Activated CD4-positive, alpha-beta T cell treated with anti-CD3 and anti-CD28 coated beads for 36 hours (primary cell): ENCODE results near the gene SDHAF1. TPM values are rescaled to one million over a fixed set of nuclear protein-coding genes. Genes with fewer than 3 reads are reported as not detected.

Source experiments
- ATAC-seq: fragments of 200-7000 bp; cut with Tn5 transposase; one replicate; pipeline ENCODE4 v1.10.0; 2021; ENCODE audit warnings: mild to moderate bottlenecking, moderate library complexity
- CTCF ChIA-PET: fragments of 350-600 bp; sonication (Branson Sonifier 250); formaldehyde crosslinking; loops from one replicate; lab custom pipeline; 2021; ENCODE audit warnings: antibody characterized with exemption; lab: Charles Lee
- POLR2A ChIA-PET: fragments of 350-600 bp; sonication (Branson Sonifier 250); formaldehyde crosslinking; loops from one replicate; lab custom pipeline; 2021; ENCODE audit warnings: antibody characterized with exemption, inconsistent platforms; lab: Charles Lee
- DNase-seq: peaks from one replicate; pipeline ENCODE4 v3.0.0-alpha.2; 2020
- H3K27ac Mint-ChIP-seq: one replicate; pipeline ENCODE4 v1.8.0; 2021; ENCODE audit warnings: mixed read lengths
- H3K27me3 Mint-ChIP-seq: one replicate; pipeline ENCODE4 v1.8.0; 2021; ENCODE audit warnings: mixed read lengths
- H3K36me3 Mint-ChIP-seq: one replicate; pipeline ENCODE4 v1.8.0; 2021; ENCODE audit warnings: low read depth, mixed read lengths
- H3K4me1 Mint-ChIP-seq: one replicate; pipeline ENCODE4 v1.8.0; 2021; ENCODE audit warnings: mixed read lengths
- H3K4me3 Mint-ChIP-seq: one replicate; pipeline ENCODE4 v1.8.0; 2021; ENCODE audit warnings: mild to moderate bottlenecking, moderate library complexity, mixed read lengths
- H3K9me3 Mint-ChIP-seq: one replicate; pipeline ENCODE4 v1.8.0; 2021; ENCODE audit warnings: low read depth, mixed read lengths
- intact Hi-C, 2 experiments: fragments of 100-400 bp; cut with DNase I in 1 of 2; cut with micrococcal nuclease in 1 of 2; formaldehyde crosslinking; loops; one replicate each; pipeline versions ENCODE4 v1.14.2 to v1.15.1; 2022 to 2024; cut with DNase I, micrococcal nuclease
- total RNA-seq, 2 experiments: library from RNA; stranded (reverse); gene quantifications; one replicate each; pipeline ENCODE4 v1.2.3, GENCODE V29; 2021

The SDHAF1 gene
- total RNA-seq, 2 experiments from 2014 or later = 16.0 to 19.2 TPM

- ChIA-PET CTCF (no interaction called here), POLR2A (no interaction called here)
- no peaks in the 10 kb centered on the region for H3K9me3 Mint-ChIP-seq
- H3K4me1 Mint-ChIP-seq = peaks cover 10% of the 10 kb centered on the region
- peaks cover 6% of the 10 kb centered on the region for H3K36me3 Mint-ChIP-seq
- ATAC-seq (no peak), DNase-seq (no peak)
- intact Hi-C loops = no loop called here
- H3K27ac Mint-ChIP-seq = no peak overlapping the region
- no peaks in the 10 kb centered on the region for H3K27me3 Mint-ChIP-seq
- no peak overlapping the region for H3K4me3 Mint-ChIP-seq
Measured at GRCh38 chr19:36006955-36007354, 12.0 kb downstream of the SDHAF1 start.

DNA sequence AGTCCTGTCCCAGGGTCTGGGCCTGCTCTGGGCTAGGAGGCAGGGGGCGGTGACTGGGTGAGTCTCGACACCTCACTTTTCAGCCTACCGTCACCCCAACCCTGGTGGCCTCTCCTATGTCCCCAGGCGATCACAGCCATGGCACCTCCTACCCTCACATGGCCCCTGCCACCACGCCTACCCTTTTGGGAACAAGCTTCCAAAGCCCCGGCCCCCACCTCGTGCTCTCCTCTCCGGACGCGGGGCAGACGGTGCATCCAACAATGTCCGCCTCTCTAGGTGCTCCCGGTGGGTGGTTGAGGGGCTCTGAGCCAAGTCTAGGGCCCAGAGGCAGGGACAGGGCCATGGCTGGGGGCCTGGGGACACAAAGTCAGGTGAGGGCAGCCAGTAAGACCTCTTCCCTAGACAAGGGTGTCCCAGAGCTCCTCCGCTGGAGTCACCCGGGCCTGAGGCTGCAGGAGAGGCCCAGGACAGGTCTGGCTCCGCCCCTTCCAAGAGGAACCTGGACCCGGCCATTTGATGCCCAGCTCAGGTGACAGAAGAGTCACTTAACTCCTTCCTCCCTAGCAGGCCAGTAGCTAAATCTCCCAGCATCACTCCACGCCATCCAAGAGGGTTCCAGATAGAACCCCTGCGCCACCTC lies 13.5 kb downstream of the SDHAF1 start, which contains the start of gene SYNE4:
Gene SYNE4 (minus strand): TSS at position 478 of the 643 bp plus-strand sequence. CDS start 132 bp downstream, at position 346.
- no peak for DNase-seq
- no peaks in the 10 kb centered on the region for H3K9me3 Mint-ChIP-seq
- ATAC-seq = no peak
- no peak within 1 kb of the TSS for H3K27ac Mint-ChIP-seq
- peak within 1 kb of the TSS; percentile 35 for H3K4me3 Mint-ChIP-seq
- H3K27me3 Mint-ChIP-seq = no peaks in the 10 kb centered on the region
- intact Hi-C loops = no loop called here
- H3K4me1 Mint-ChIP-seq = peaks cover 19% of the 10 kb centered on the region
- ChIA-PET POLR2A (interaction anchor here (0.5 kb wide), 1 partner anchor 368 kb away, joined by 5 read pairs; no protein-coding TSS in a partner anchor), CTCF (interaction anchor here (0.6 to 0.8 kb wide), 2 partner anchors 12 to 48 kb away, joined by 3 read pairs; no protein-coding TSS in a partner anchor)
- peaks cover 5% of the 10 kb centered on the region for H3K36me3 Mint-ChIP-seq

GRCh38 chr19:36009220-36009619 lies 14.2 kb downstream of the SDHAF1 start:
- Mint-ChIP-seq H3K27ac (no peak overlapping the region), H3K4me3 (peak overlapping the region; percentile 35), H3K4me1 (peaks cover 22% of the 10 kb centered on the region), H3K27me3 (no peaks in the 10 kb centered on the region), H3K36me3 (peaks cover 5% of the 10 kb centered on the region), H3K9me3 (no peaks in the 10 kb centered on the region)
- DNase-seq = peak; percentile 73
- CTCF ChIA-PET = no interaction called here
- intact Hi-C loops = no loop called here
- ATAC-seq = peak; percentile 12
- POLR2A ChIA-PET = no interaction called here

- DNase-seq = no peak
- intact Hi-C loops = loop anchor here in 1 of 2 experiments (5.0 kb wide), 1 partner anchor 293 kb away; the partner anchor contains the start of gene KMT2B
- Mint-ChIP-seq H3K9me3 (no peaks in the 10 kb centered on the region), H3K27me3 (no peaks in the 10 kb centered on the region), H3K36me3 (peaks cover 5% of the 10 kb centered on the region), H3K4me3 (peak overlapping the region; percentile 35), H3K27ac (no peak overlapping the region), H3K4me1 (peaks cover 26% of the 10 kb centered on the region)
- no peak for ATAC-seq
- POLR2A ChIA-PET = no interaction called here
- CTCF ChIA-PET = no interaction called here
Measured at GRCh38 chr19:36009633-36010379, 14.8 kb downstream of the SDHAF1 start.

DNA sequence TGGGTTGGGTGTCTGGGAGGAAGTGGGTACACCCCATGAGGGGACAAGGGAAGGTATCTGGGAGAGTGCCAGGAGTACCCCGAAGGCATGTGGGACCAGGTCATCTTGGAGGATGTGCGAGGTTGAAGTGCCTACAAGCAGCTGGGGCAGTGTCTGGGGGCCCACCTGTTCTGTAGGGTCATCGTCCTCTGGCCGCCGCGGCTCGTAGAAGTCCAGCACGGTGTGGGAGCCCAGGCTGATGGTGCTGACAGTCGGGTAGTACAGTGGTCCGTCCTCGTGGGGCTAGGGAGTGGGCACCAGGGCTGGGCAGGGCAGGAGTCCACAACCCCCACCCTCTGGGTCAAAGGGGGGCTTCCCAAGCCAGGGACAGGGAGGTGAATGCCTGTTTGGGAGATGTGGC lies 15.4 kb downstream of the SDHAF1 start:
- no peaks in the 10 kb centered on the region for H3K27me3 Mint-ChIP-seq
- peaks cover 5% of the 10 kb centered on the region for H3K36me3 Mint-ChIP-seq
- ChIA-PET POLR2A (no interaction called here), CTCF (no interaction called here)
- H3K9me3 Mint-ChIP-seq = no peaks in the 10 kb centered on the region
- peaks cover 31% of the 10 kb centered on the region for H3K4me1 Mint-ChIP-seq
- intact Hi-C loops = loop anchor here in 1 of 2 experiments (5.0 kb wide), 1 partner anchor 293 kb away; the partner anchor contains the start of gene KMT2B
- ATAC-seq = no peak
- no peak overlapping the region for H3K4me3 Mint-ChIP-seq
- no peak overlapping the region for H3K27ac Mint-ChIP-seq
- DNase-seq = no peak

- H3K9me3 Mint-ChIP-seq = no peaks in the 10 kb centered on the region
- peak overlapping the region; percentile 96 for H3K4me3 Mint-ChIP-seq
- ATAC-seq = no peak
- ChIA-PET CTCF (interaction anchor here (0.6 to 1.5 kb wide), 7 partner anchors 18 to 273 kb away, joined by 3 to 7 read pairs (median 4); partner anchors contain the start of genes LIN37, SDHAF1 and THAP8), POLR2A (interaction anchor here (1.0 kb wide), 1 partner anchor 102 kb away, joined by 3 read pairs; the partner anchor contains the start of genes POLR2I and TBCB)
- peaks cover 5% of the 10 kb centered on the region for H3K36me3 Mint-ChIP-seq
- peaks cover 36% of the 10 kb centered on the region for H3K4me1 Mint-ChIP-seq
- no peak for DNase-seq
- peak overlapping the region; percentile 94 for H3K27ac Mint-ChIP-seq
- H3K27me3 Mint-ChIP-seq = no peaks in the 10 kb centered on the region
- intact Hi-C loops = loop anchor here (1.0 to 5.0 kb wide), 15 partner anchors 14 to 369 kb away; partner anchors contain the start of genes SDHAF1 (in 2 of the 2), TBCB (in 2 of the 2), THAP8 (in 2 of the 2) and WDR62 (in 2 of the 2)
Measured at GRCh38 chr19:36013280-36014011, 18.5 kb downstream of the SDHAF1 start.

DNA sequence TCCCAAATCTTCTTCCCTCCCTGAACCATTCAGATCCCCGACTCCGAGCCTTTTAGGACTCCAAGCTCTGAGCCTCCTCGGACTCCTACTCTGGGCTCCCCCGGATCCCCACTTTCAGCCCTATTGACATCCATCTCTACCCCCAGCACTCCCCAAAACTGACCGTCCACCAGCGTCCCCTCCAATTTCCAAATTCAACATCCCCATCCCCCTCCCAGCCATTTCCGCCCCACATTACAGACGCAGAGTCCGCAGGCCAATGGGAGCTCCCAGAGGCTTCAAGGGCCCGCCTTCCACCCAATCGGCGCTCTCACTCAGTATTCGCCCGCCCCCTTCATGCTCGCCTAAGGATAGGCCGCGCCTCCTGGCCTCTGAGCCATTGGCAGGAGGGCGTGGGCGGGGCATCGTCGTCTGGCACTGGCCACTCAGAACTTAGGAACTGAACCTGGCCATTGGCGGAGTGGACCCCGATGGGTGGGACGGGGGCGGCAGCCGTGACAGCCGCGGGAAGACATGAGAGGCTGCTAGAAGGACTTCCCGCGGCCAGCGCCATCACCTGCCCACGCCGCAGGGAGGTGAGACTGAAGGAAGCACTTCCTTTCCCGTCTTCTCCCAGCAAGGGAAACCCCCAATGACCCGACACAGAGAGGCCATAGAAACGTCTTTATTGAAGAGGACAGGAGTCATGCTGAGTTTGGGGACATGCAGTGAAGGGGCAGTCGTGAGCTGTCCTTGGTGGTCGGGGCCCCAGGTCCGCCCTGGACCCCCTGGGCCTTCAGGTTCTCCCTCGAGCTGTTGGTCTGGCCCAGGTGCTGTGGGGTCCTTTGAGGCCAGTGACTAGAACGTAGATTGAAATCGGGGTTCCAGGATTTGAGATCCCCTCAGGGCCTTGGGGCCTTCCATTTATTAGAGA lies 19.3 kb downstream of the SDHAF1 start, which contains the start of gene ALKBH6:
Gene ALKBH6 (minus strand): TSS at position 202 of the 913 bp plus-strand sequence. CDS start 816 bp downstream, outside the sequence.
- Mint-ChIP-seq H3K4me1 (peaks cover 32% of the 10 kb centered on the region), H3K27me3 (no peaks in the 10 kb centered on the region), H3K27ac (peak within 1 kb of the TSS; percentile 94), H3K9me3 (no peaks in the 10 kb centered on the region), H3K4me3 (peak within 1 kb of the TSS; percentile 96), H3K36me3 (peaks cover 5% of the 10 kb centered on the region)
- ATAC-seq (peak; percentile 98), DNase-seq (peak; percentile 100)
- intact Hi-C loops = loop anchor here (1.0 to 5.0 kb wide), 15 partner anchors 15 to 370 kb away; partner anchors contain the start of genes SDHAF1 (in 2 of the 2), TBCB (in 2 of the 2), THAP8 (in 2 of the 2) and WDR62 (in 2 of the 2)
- ChIA-PET POLR2A (interaction anchor here (0.6 to 1.0 kb wide), 3 partner anchors 101 to 266 kb away, joined by 3 to 5 read pairs (median 3); partner anchors contain the start of genes LIN37, POLR2I and TBCB), CTCF (interaction anchor here (0.6 to 1.5 kb wide), 7 partner anchors 18 to 274 kb away, joined by 3 to 5 read pairs (median 3); partner anchors contain the start of genes LIN37 and THAP8)

- no peak overlapping the region for H3K27ac Mint-ChIP-seq
- H3K4me1 Mint-ChIP-seq = peaks cover 14% of the 10 kb centered on the region
- POLR2A ChIA-PET = interaction anchor here (0.6 kb wide), 1 partner anchor 150 kb away, joined by 3 read pairs; no protein-coding TSS in a partner anchor
- DNase-seq (no peak), ATAC-seq (no peak)
- H3K36me3 Mint-ChIP-seq = peaks cover 20% of the 10 kb centered on the region
- intact Hi-C loops = no loop called here
- no peak overlapping the region for H3K4me3 Mint-ChIP-seq
- H3K27me3 Mint-ChIP-seq = no peaks in the 10 kb centered on the region
- no peaks in the 10 kb centered on the region for H3K9me3 Mint-ChIP-seq
- CTCF ChIA-PET = no interaction called here
Measured at GRCh38 chr19:36019061-36019670, 24.2 kb downstream of the SDHAF1 start.

GRCh38 chr19:36023432-36023831 lies 28.4 kb downstream of the SDHAF1 start:
- intact Hi-C loops = no loop called here
- Mint-ChIP-seq H3K27ac (no peak overlapping the region), H3K4me3 (no peak overlapping the region), H3K27me3 (no peaks in the 10 kb centered on the region), H3K9me3 (no peaks in the 10 kb centered on the region), H3K36me3 (peaks cover 24% of the 10 kb centered on the region), H3K4me1 (no peaks in the 10 kb centered on the region)
- ChIA-PET CTCF (no interaction called here), POLR2A (no interaction called here)
- DNase-seq = no peak
- no peak for ATAC-seq
